ENCODE results near the gene ATG10.
"Not testable (repeated sequence)": the region's sequence is repeated elsewhere in the genome, so short reads cannot be mapped to it uniquely, and the experiment has no call there.

GRCh38 chr5:81958129-81958528 lies 13.7 kb upstream of the ATG10 start:
- not testable (repeated sequence) for TF ChIP-seq CTCF (IDR thresholded peaks at IDR 0.05); POLR2A (IDR thresholded peaks at IDR 0.05); EP300 (IDR thresholded peaks at IDR 0.05; ENCODE audit: low read depth); POLR2AphosphoS5 (IDR thresholded peaks at IDR 0.05)

Data from transverse colon (tissue), 4 donors.